Smooth muscle cell (in vitro differentiated cells): ENCODE measurements around the gene KBTBD7. TPM values are rescaled to one million over a fixed set of nuclear protein-coding genes. Genes with fewer than 3 reads are reported as not detected.

Experiments used
- DNase-seq: peaks from one replicate; lab custom pipeline; 2025; ENCODE audit not compliant: unreplicated experiment; lab: John Stamatoyannopoulos, UW
- H2AFZ ChIP-seq: fragments of 200-600 bp; sonication (generic); 2 replicates; pipeline ENCODE4 v1.6.0; 2016; ENCODE audit warnings: antibody characterized with exemption, low read depth, mild to moderate bottlenecking
- H3F3A ChIP-seq: fragments of 200-600 bp; sonication (generic); 2 replicates; pipeline ENCODE4 v1.6.0; 2017; ENCODE audit warnings: antibody characterized with exemption, low read depth
- H3K27ac ChIP-seq: fragments of 200-600 bp; sonication (generic); 2 replicates; pipeline ENCODE4 v1.5.1; 2016; ENCODE audit warnings: low read depth, mild to moderate bottlenecking
- H3K27me3 ChIP-seq: fragments of 200-600 bp; sonication (generic); 2 replicates; pipeline ENCODE4 v1.6.1; 2016; ENCODE audit warnings: low read depth, mild to moderate bottlenecking
- H3K36me3 ChIP-seq: fragments of 200-600 bp; sonication (generic); 2 replicates; pipeline ENCODE4 v1.5.1; 2016; ENCODE audit warnings: low read depth
- H3K4me1 ChIP-seq: fragments of 200-600 bp; sonication (generic); 2 replicates; pipeline ENCODE4 v1.5.1; 2016; ENCODE audit warnings: low read depth
- H3K4me2 ChIP-seq: fragments of 200-600 bp; sonication (generic); 2 replicates; pipeline ENCODE4 v1.6.0; 2016; ENCODE audit warnings: mild to moderate bottlenecking
- H3K4me3 ChIP-seq: fragments of 200-600 bp; sonication (generic); 2 replicates; pipeline ENCODE4 v1.5.1; 2016; ENCODE audit warnings: mild to moderate bottlenecking
- H3K79me2 ChIP-seq: fragments of 200-600 bp; sonication (generic); 2 replicates; pipeline ENCODE4 v1.6.0; 2016; ENCODE audit warnings: low read depth, mild to moderate bottlenecking
- H3K9ac ChIP-seq: fragments of 200-600 bp; sonication (generic); 2 replicates; pipeline ENCODE4 v1.6.0; 2016; ENCODE audit warnings: low read depth
- H3K9me3 ChIP-seq: fragments of 200-600 bp; sonication (generic); replicated peaks from 2 replicates; pipeline ENCODE4 v1.5.1; 2016; ENCODE audit warnings: low read depth
- H4K20me1 ChIP-seq: fragments of 200-600 bp; sonication (generic); 2 replicates; pipeline ENCODE4 v1.6.0; 2016; ENCODE audit warnings: low read depth
- CTCF ChIP-seq: fragments of 200-600 bp; sonication (generic); IDR thresholded peaks from 2 replicates; pipeline ENCODE4 v1.5.1; 2017; ENCODE audit warnings: borderline replicate concordance, mild to moderate bottlenecking, antibody characterized with exemption; ENCODE audit not compliant: insufficient read depth, poor library complexity, severe bottlenecking
- WGBS: methylation state at CpG from one replicate; pipeline ENCODE4 v1.1.7; 2016; ENCODE audit warnings: low lambda C conversion rate; 5-methylcytosine and 5-hydroxymethylcytosine counted together
- polyA plus RNA-seq: library from polyadenylated mRNA; unstranded; fragments of >200 nt; fragmentation: Nextera tagmentation; extraction: Ambion mirVana; gene quantifications from 2 replicates; pipeline ENCODE4 v1.2.1, GENCODE V29; 2016
- total RNA-seq: library from RNA; depleted of rRNA; stranded (reverse); fragments of >200 nt; gene quantifications from 2 replicates; pipeline ENCODE4 v1.2.3, GENCODE V29; 2014

Gene KBTBD7
- total and polyA plus RNA-seq, 2 experiments from 2014 or later = 3.9 to 6.7 TPM

- Histone ChIP-seq H3K36me3 (no peaks in the 10 kb centered on the region), H3K9me3 (no peaks in the 10 kb centered on the region), H3K27ac (no peak overlapping the region), H3K27me3 (no peaks in the 10 kb centered on the region), H4K20me1 (no peaks in the 10 kb centered on the region), H3K4me1 (peaks cover 5% of the 10 kb centered on the region), H3K79me2 (no peaks in the 10 kb centered on the region), H3K9ac (no peak overlapping the region), H3K4me3 (no peak overlapping the region), H2AFZ (no peak overlapping the region), H3F3A (no peaks in the 10 kb centered on the region), H3K4me2 (no peak overlapping the region)
- 75% methylated on average over 2 of the region's 2 CpGs for WGBS
- DNase-seq = no peak
- no peak for TF ChIP-seq CTCF
Measured at GRCh38 chr13:41196620-41197019, 2.3 kb upstream of the KBTBD7 start.

- Histone ChIP-seq H3K27me3 (no peaks in the 10 kb centered on the region), H3K79me2 (no peaks in the 10 kb centered on the region), H3K4me3 (no peak overlapping the region), H3K4me2 (no peak overlapping the region), H3F3A (no peaks in the 10 kb centered on the region), H3K36me3 (no peaks in the 10 kb centered on the region), H3K27ac (no peak overlapping the region), H4K20me1 (no peaks in the 10 kb centered on the region), H3K9me3 (no peaks in the 10 kb centered on the region), H3K9ac (no peak overlapping the region), H2AFZ (no peak overlapping the region), H3K4me1 (peaks cover 7% of the 10 kb centered on the region)
- no peak for TF ChIP-seq CTCF
- no peak for DNase-seq
Measured at GRCh38 chr13:41196011-41196410, 1.6 kb upstream of the KBTBD7 start.

GRCh38 chr13:41193469-41193868, 900 bp downstream of the KBTBD7 start:
- Histone ChIP-seq H3K27me3 (no peaks in the 10 kb centered on the region), H3K27ac (no peak overlapping the region), H3K4me1 (peaks cover 7% of the 10 kb centered on the region), H3F3A (no peaks in the 10 kb centered on the region), H3K9me3 (no peaks in the 10 kb centered on the region), H4K20me1 (no peaks in the 10 kb centered on the region), H2AFZ (no peak overlapping the region), H3K4me2 (peak overlapping the region; percentile 86), H3K9ac (no peak overlapping the region), H3K79me2 (no peaks in the 10 kb centered on the region), H3K36me3 (no peaks in the 10 kb centered on the region), H3K4me3 (peak overlapping the region; percentile 47)
- WGBS = 99% methylated on average over 18 of the region's 18 CpGs
- TF ChIP-seq CTCF = no peak
- no peak for DNase-seq

- Histone ChIP-seq H4K20me1 (no peaks in the 10 kb centered on the region), H3K4me3 (no peak overlapping the region), H3K9ac (no peak overlapping the region), H3F3A (no peaks in the 10 kb centered on the region), H3K79me2 (no peaks in the 10 kb centered on the region), H2AFZ (no peak overlapping the region), H3K27me3 (no peaks in the 10 kb centered on the region), H3K36me3 (no peaks in the 10 kb centered on the region), H3K27ac (no peak overlapping the region), H3K9me3 (no peaks in the 10 kb centered on the region), H3K4me1 (peaks cover 7% of the 10 kb centered on the region), H3K4me2 (no peak overlapping the region)
- 87% methylated on average over 6 of the region's 6 CpGs for WGBS
- no peak for DNase-seq
- TF ChIP-seq CTCF = no peak
Measured at GRCh38 chr13:41188584-41188983, 5.8 kb downstream of the KBTBD7 start.
